BLaER1 treated with 17β-estradiol and CSF1 and Interleukin-3, amounts not matched to agents 10 nM and 100 nM (cell line): ENCODE results near the gene SLC22A1.

Experiments used
- H3K27ac ChIP-seq, 11 experiments: shearing (Covaris generic); formaldehyde crosslinking; 2 replicates each; pipeline ENCODE4 v1.8.1; 2022
- H3K27me3 ChIP-seq, 11 experiments: shearing (Covaris generic); formaldehyde crosslinking; 2 replicates each; pipeline ENCODE4 v1.8.1; 2022
- H3K36me3 ChIP-seq, 11 experiments: shearing (Covaris generic); formaldehyde crosslinking; 2 replicates each; pipeline ENCODE4 v1.8.1; 2022
- H3K4me1 ChIP-seq, 10 experiments: shearing (Covaris generic); formaldehyde crosslinking; 2 replicates each; pipeline ENCODE4 v1.8.1; 2022
- H3K4me2 ChIP-seq, 11 experiments: shearing (Covaris generic); formaldehyde crosslinking; 2 replicates each; pipeline ENCODE4 v1.8.1; 2022
- H3K4me3 ChIP-seq, 10 experiments: shearing (Covaris generic); formaldehyde crosslinking; 2 replicates each; pipeline ENCODE4 v1.8.1; 2022
- H3K9ac ChIP-seq, 11 experiments: shearing (Covaris generic); formaldehyde crosslinking; 2 replicates each; pipeline ENCODE4 v1.8.1; 2022
- H3K9me3 ChIP-seq, 11 experiments: shearing (Covaris generic); formaldehyde crosslinking; replicated peaks in 1 of 11; 2 replicates each; pipeline ENCODE4 v1.8.1; 2022
- H4K20me1 ChIP-seq, 11 experiments: shearing (Covaris generic); formaldehyde crosslinking; 2 replicates each; pipeline ENCODE4 v1.8.1; 2022
- Cebpa-rat ChIP-seq, 11 experiments: shearing (Covaris generic); IDR thresholded peaks; 2 replicates each; pipeline ENCODE4 v1.8.1; 2022

Gene SLC22A1

DNA sequence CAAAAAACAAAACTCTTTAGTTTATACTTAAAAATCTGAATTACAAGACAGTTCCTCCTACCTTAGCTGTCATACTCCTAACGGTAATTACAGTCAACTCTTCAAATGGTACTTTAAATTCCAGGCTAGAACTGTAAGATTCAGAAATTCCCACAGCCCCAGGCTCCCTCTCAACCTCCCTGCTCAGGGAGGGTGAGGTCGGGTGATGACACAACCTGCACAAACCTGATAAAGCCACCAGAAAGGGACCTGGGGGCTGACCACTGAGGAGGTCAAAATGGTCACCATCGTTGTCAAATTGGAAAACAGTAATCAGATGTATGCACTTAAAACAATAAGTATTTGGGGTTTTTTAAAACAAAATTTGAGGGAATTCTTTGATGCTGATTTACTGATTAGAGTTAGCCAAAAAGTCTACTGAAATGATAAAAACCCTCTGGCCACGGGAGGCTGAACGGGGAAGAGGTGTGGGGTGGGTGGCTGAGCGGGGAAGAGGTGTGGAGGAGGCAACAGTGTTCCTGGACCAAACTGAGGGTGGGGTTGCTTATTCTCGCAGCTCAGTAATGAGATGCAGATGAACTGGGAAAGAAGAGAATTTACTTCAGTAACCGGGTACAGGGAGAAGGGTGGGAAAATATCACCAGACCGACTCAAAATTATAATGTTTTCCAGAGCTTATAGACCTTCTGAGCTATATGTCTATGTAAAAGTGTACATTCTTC is 52.4 kb downstream of the SLC22A1 start:
- no peaks in the 10 kb centered on the region for H3K9me3 ChIP-seq
- H3K27me3 ChIP-seq = no peaks in the 10 kb centered on the region
- no peak overlapping the region for H3K9ac ChIP-seq
- no peak for TF ChIP-seq Cebpa-rat (IDR thresholded peaks at IDR 0.05)
- H3K4me3 ChIP-seq = no peak overlapping the region
- H3K4me1 ChIP-seq = peaks cover 0 to 8% (median 0%) of the 10 kb centered on the region in 10 experiments; a peak in 4 of 20 replicates
- no peaks in the 10 kb centered on the region for H3K36me3 ChIP-seq
- no peak overlapping the region for H3K4me2 ChIP-seq
- H4K20me1 ChIP-seq = no peaks in the 10 kb centered on the region
- H3K27ac ChIP-seq = no peak overlapping the region

DNA sequence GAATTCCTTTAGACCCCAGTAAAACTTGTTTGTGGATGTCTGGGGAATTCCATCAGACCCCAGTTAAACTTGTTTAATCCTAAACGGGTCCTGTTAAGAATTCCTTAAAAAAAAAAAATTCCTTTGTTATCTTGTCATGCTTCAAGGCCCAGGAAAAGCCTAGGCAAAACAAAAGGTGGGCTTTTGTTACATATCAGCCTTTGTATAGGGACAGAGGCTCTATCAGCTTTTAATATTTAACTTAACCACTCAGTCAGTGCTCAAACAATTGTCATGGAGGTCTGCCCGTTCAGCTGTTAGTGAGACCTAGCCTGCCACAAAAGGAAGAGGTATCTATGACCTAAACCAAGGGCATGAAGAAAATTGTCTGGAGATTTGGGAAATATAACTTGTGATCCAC is 53.1 kb downstream of the SLC22A1 start:
- Histone ChIP-seq H3K4me3 (no peak overlapping the region), H3K4me1 (peaks cover 0 to 8% (median 0%) of the 10 kb centered on the region in 10 experiments; a peak in 4 of 20 replicates), H3K9ac (no peak overlapping the region), H3K4me2 (no peak overlapping the region), H3K27me3 (no peaks in the 10 kb centered on the region), H3K27ac (no peak overlapping the region), H3K9me3 (no peaks in the 10 kb centered on the region), H4K20me1 (no peaks in the 10 kb centered on the region), H3K36me3 (no peaks in the 10 kb centered on the region)
- no peak for TF ChIP-seq Cebpa-rat (IDR thresholded peaks at IDR 0.05)

DNA sequence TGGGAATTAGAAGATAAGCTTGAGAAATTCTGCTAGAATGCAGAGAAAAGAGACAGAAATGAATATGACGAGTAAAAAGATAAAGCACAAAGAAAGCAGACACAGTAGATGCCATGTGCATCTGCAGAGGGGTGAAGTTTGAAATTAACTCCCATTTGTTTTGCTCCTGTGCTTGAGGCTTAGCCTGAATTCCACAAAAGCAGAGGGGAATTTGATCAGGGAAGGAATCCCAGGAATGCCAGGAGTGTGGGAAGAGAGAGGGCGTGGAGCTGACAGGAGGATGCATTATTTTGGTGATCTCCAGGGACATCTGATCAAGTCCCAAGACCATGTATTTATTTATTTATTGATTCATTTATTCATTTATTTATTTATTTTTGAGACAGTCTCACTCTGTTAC is 55.6 kb downstream of the SLC22A1 start:
- Histone ChIP-seq H3K9me3 (no peaks in the 10 kb centered on the region), H3K4me3 (no peak overlapping the region), H4K20me1 (no peaks in the 10 kb centered on the region), H3K27me3 (no peaks in the 10 kb centered on the region), H3K4me2 (no peak overlapping the region), H3K4me1 (no peaks in the 10 kb centered on the region), H3K36me3 (no peaks in the 10 kb centered on the region), H3K27ac (no peak overlapping the region), H3K9ac (no peak overlapping the region)
- TF ChIP-seq Cebpa-rat (IDR thresholded peaks at IDR 0.05) = no peak

DNA sequence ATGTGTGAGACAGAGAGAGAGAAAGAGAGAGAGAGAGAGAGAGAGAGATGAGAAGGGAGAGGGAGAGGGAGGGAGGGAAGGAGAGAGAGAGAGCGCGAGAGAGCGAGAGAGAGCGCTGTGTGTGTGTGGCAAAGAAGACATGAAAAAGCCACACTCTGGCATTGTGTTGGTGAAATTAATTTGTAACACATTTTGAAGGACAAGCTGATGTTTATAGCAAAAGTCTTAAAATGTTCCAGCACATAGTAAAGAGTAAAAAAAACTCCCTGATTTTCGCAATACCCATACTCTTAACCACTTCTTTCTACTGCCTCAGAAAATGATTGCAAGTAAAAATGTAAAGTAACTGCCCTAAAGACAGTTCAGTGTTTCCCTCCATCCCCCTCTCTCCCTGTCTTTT is 56.7 kb downstream of the SLC22A1 start:
- H3K27me3 ChIP-seq = no peaks in the 10 kb centered on the region
- no peaks in the 10 kb centered on the region for H3K36me3 ChIP-seq
- no peak overlapping the region for H3K9ac ChIP-seq
- H3K27ac ChIP-seq = no peak overlapping the region
- H3K4me1 ChIP-seq = no peaks in the 10 kb centered on the region
- no peaks in the 10 kb centered on the region for H3K9me3 ChIP-seq
- H4K20me1 ChIP-seq = no peaks in the 10 kb centered on the region
- TF ChIP-seq Cebpa-rat (IDR thresholded peaks at IDR 0.05) = no peak
- no peak overlapping the region for H3K4me2 ChIP-seq
- no peak overlapping the region for H3K4me3 ChIP-seq

DNA sequence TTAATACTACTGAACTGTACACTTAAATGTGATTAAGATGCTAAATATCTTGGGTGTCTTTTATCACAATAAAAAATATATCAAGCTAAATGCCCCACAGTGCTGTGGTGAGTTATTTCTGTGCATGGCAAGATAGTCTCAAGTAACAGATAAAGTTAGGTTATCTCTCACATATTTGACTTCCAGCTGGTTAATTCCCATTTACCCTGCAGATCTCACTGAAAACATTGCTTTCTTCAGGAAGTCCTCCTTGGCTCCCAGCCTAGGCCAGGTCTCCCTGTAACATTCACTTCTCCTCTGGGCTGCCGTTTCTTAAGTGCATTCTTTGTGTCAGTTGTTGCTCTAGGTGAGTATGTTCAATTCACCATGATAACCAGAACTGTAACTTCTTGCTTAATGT is 59.1 kb downstream of the SLC22A1 start:
- H3K4me2 ChIP-seq = no peak overlapping the region
- no peak overlapping the region for H3K9ac ChIP-seq
- no peaks in the 10 kb centered on the region for H4K20me1 ChIP-seq
- TF ChIP-seq Cebpa-rat (IDR thresholded peaks at IDR 0.05) = no peak
- peaks cover 0 to 2% (median 0%) of the 10 kb centered on the region in 11 experiments; a peak in 1 of 22 replicates for H3K9me3 ChIP-seq
- H3K27ac ChIP-seq = no peak overlapping the region
- no peak overlapping the region for H3K4me3 ChIP-seq
- H3K27me3 ChIP-seq = no peaks in the 10 kb centered on the region
- no peaks in the 10 kb centered on the region for H3K36me3 ChIP-seq
- H3K4me1 ChIP-seq = no peaks in the 10 kb centered on the region

DNA sequence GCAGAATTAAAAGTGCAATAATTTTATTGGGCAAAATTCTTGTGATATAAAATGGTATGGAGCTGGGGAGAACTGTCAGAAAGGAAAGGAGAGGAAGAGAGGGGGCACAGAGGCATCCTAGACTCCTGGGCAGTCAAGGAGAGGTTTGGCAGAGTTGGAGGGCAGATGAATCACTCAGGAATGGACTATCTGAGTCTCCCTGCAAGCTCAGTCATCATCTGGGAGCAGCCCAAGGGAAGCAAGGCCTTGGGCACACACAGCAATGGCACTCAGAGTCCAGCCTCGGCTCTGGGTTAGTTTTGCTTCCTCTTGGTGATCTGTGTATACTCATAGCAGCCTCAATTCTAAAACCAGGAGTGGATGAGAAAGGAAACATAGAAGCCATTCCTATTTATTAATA is 67.2 kb downstream of the SLC22A1 start:
- H3K9ac ChIP-seq = no peak overlapping the region
- H3K36me3 ChIP-seq = no peaks in the 10 kb centered on the region
- no peak for TF ChIP-seq Cebpa-rat (IDR thresholded peaks at IDR 0.05)
- peaks cover 27 to 35% (median 30%) of the 10 kb centered on the region in 11 experiments for H3K9me3 ChIP-seq
- H4K20me1 ChIP-seq = no peaks in the 10 kb centered on the region
- no peaks in the 10 kb centered on the region for H3K27me3 ChIP-seq
- no peak overlapping the region for H3K4me3 ChIP-seq
- H3K27ac ChIP-seq = no peak overlapping the region
- no peak overlapping the region for H3K4me2 ChIP-seq
- no peaks in the 10 kb centered on the region for H3K4me1 ChIP-seq

DNA sequence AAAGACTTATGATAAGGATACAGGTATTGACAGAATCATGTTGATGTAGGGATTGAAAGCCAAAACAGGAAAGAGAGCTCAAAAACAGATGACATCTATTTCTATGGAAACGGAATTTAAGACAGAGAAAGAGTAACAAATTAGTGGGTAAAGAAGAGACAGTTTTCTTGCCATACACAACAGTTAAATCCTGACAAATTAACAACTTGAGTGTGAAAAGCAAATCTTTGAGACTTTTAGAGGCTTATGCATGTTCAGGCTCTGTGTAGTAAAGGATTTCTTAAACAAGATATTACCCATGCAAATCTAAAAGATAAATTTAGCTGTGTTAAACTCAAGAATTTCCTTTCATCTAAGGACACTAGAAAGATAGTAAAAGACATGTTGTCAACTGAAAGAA is 68.5 kb downstream of the SLC22A1 start:
- Histone ChIP-seq H3K9me3 (peaks cover 36 to 48% (median 42%) of the 10 kb centered on the region in 11 experiments), H4K20me1 (no peaks in the 10 kb centered on the region), H3K4me2 (no peak overlapping the region), H3K36me3 (no peaks in the 10 kb centered on the region), H3K4me3 (no peak overlapping the region), H3K27me3 (no peaks in the 10 kb centered on the region), H3K4me1 (no peaks in the 10 kb centered on the region), H3K27ac (no peak overlapping the region), H3K9ac (no peak overlapping the region)
- TF ChIP-seq Cebpa-rat (IDR thresholded peaks at IDR 0.05) = no peak

DNA sequence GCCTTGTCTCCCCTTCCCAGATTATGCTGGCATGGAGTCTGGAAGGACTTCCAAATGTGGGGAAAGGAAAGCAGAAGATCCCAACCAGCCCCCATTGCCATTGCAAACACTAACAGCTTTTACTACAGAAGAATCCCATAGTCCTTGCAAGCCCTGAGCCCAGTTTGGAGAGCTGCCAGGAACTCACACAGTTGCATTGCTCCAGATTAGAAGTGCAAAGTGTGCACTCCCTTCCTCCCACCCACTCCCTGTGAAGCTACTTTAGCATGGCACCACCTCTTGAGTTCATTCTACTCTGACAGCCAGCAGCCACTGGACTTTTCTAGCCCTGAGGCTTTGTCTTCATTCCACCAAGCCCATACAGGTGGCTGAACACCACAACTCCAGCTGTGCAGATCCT is 69.4 kb downstream of the SLC22A1 start:
- H3K4me2 ChIP-seq = no peak overlapping the region
- TF ChIP-seq Cebpa-rat (IDR thresholded peaks at IDR 0.05) = no peak
- no peak overlapping the region for H3K4me3 ChIP-seq
- H3K27ac ChIP-seq = no peak overlapping the region
- no peaks in the 10 kb centered on the region for H4K20me1 ChIP-seq
- no peaks in the 10 kb centered on the region for H3K4me1 ChIP-seq
- no peaks in the 10 kb centered on the region for H3K27me3 ChIP-seq
- H3K9ac ChIP-seq = no peak overlapping the region
- no peaks in the 10 kb centered on the region for H3K36me3 ChIP-seq
- peaks cover 42 to 56% (median 49%) of the 10 kb centered on the region in 11 experiments for H3K9me3 ChIP-seq

DNA sequence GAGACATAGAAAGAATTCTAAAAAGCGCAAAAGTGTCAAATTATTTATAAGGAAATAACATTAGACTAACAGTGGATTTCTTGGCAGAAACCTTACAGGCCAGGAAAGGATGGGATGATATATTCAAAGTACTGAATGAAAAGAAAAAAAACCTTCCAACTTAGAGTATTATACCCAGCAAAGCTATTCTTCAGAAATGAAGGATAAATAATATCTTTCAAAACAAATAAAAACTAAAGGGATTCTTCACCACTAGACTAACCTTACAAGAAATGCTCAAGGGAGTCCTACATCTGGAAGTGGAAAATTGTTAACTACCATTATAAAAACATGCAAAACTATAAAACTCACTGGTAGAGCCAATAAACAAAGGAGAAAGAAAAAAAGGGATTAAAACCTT is 71.2 kb downstream of the SLC22A1 start:
- H3K36me3 ChIP-seq = no peaks in the 10 kb centered on the region
- H3K9me3 ChIP-seq = peaks cover 42 to 56% (median 49%) of the 10 kb centered on the region in 11 experiments
- no peaks in the 10 kb centered on the region for H3K27me3 ChIP-seq
- H3K4me1 ChIP-seq = no peaks in the 10 kb centered on the region
- no peak for TF ChIP-seq Cebpa-rat (IDR thresholded peaks at IDR 0.05)
- H4K20me1 ChIP-seq = no peaks in the 10 kb centered on the region
- no peak overlapping the region for H3K9ac ChIP-seq
- no peak overlapping the region for H3K27ac ChIP-seq
- no peak overlapping the region; a peak in 2 of 20 replicates for H3K4me3 ChIP-seq
- H3K4me2 ChIP-seq = no peak overlapping the region

DNA sequence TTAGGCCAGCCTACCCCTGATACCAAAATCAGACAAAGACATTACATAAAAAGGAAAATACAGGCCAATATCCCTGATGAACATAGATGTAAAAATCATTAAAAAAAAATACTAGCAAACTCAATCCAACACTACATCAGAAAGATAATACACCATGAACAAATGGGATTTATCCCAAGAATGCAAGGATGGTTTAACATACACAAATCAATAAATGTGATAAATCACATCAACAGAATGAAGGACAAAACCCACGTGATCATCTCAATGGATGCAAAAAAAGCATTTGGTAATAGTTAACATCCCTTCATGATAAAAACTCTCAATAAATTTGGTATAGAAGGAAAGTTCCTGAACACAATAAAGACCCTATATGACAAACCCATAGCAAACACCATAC is 73.2 kb downstream of the SLC22A1 start:
- no peak overlapping the region for H3K9ac ChIP-seq
- H3K27ac ChIP-seq = no peak overlapping the region
- no peak for TF ChIP-seq Cebpa-rat (IDR thresholded peaks at IDR 0.05)
- H3K4me2 ChIP-seq = no peak overlapping the region
- no peaks in the 10 kb centered on the region for H3K27me3 ChIP-seq
- peaks cover 0 to 11% (median 0%) of the 10 kb centered on the region in 10 experiments; a peak in 3 of 20 replicates for H3K4me1 ChIP-seq
- peaks cover 42 to 56% (median 49%) of the 10 kb centered on the region in 11 experiments for H3K9me3 ChIP-seq
- no peaks in the 10 kb centered on the region for H3K36me3 ChIP-seq
- no peak overlapping the region; a peak in 1 of 20 replicates for H3K4me3 ChIP-seq
- no peaks in the 10 kb centered on the region for H4K20me1 ChIP-seq
